Esophagus muscularis mucosa (tissue), 4 donors: ENCODE measurements around the gene DRD4. TPM values are rescaled to one million over a fixed set of nuclear protein-coding genes. Genes with fewer than 3 reads are reported as not detected.
A peak's percentile ranks its signal among the peaks of the same experiment; 100 is the strongest.

ENCODE experiments used
- DNase-seq: peaks from one replicate; pipeline ENCODE4 v3.0.0-alpha.2; 2017; ENCODE audit errors: extremely low spot score
- H3K27ac ChIP-seq, 4 donors: fragments of 200-600 bp; sonication (generic); replicated peaks in 1 of 4; 1 replicate in 3 of 4; 2 replicates in 1 of 4; pipeline ENCODE4 v1.5.1; 2016 to 2019; ENCODE audit warnings: mild to moderate bottlenecking in 1 of 4
- H3K27me3 ChIP-seq, 4 donors: fragments of 200-600 bp; sonication (generic); one replicate each; pipeline versions ENCODE4 v1.5.1 to v1.6.0; 2016 to 2019
- H3K36me3 ChIP-seq, 4 donors: fragments of 200-600 bp; sonication (generic); one replicate each; pipeline ENCODE4 v1.5.1; 2016 to 2019
- H3K4me1 ChIP-seq, 4 donors: fragments of 200-600 bp; sonication (generic); one replicate each; pipeline ENCODE4 v1.5.1; 2016 to 2019
- H3K4me3 ChIP-seq, 4 donors: fragments of 200-600 bp; sonication (generic); 1 replicate in 2 of 4; 2 replicates in 2 of 4; pipeline ENCODE4 v1.5.1; 2016 to 2019; ENCODE audit warnings: mild to moderate bottlenecking in 4 of 4, moderate library complexity in 1 of 4
- H3K9me3 ChIP-seq, 4 donors: fragments of 200-600 bp; sonication (generic); 1 replicate in 3 of 4; 2 replicates in 1 of 4; pipeline ENCODE4 v1.5.1; 2016 to 2019
- EP300 ChIP-seq: sonication (generic); formaldehyde crosslinking; IDR thresholded peaks from one replicate; pipeline ENCODE4 v1.6.1; 2017; ENCODE audit warnings: antibody characterized with exemption
- POLR2A ChIP-seq: fragments of 450-650 bp; IDR thresholded peaks from one replicate; pipeline ENCODE4 v1.6.1; 2017; ENCODE audit warnings: antibody characterized with exemption, moderate library complexity, mild to moderate bottlenecking, low read depth
- POLR2AphosphoS5 ChIP-seq, 2 donors: sonication (generic); formaldehyde crosslinking; IDR thresholded peaks; one replicate each; pipeline ENCODE4 v1.6.1; 2017; ENCODE audit warnings: antibody characterized with exemption in 2 of 2
- WGBS: methylation state at CpG from one replicate; pipeline ENCODE4 v1.1.5; 2018; 5-methylcytosine and 5-hydroxymethylcytosine counted together
- intact Hi-C: fragments of 100-400 bp; cut with DNase I; formaldehyde crosslinking; loops from one replicate; pipeline ENCODE4 v1.15.1; 2023
- total RNA-seq, 4 donors: library from RNA; depleted of rRNA; stranded (reverse); fragments of >200 nt; gene quantifications; one replicate each; pipeline versions ENCODE4 v1.1.0 to v1.2.1, GENCODE V29; 2016
- TF ChIP-seq, protein P1 (sequence below), 3 experiments: fragments of 200-600 bp in 2 of 3; fragments of 450-650 bp in 1 of 3; sonication (generic) in 2 of 3; IDR thresholded peaks; one replicate each; pipeline ENCODE4 v1.5.1; 2017 to 2019; ENCODE audit warnings: antibody characterized with exemption in 3 of 3, mild to moderate bottlenecking in 2 of 3, moderate library complexity in 1 of 3

Gene DRD4
- 1 to 10 TPM in 1 of 4 donors, under 1 TPM in 2, not detected in 1; 0.26 to 1.1 (median 0.42) TPM for total RNA-seq

DNA sequence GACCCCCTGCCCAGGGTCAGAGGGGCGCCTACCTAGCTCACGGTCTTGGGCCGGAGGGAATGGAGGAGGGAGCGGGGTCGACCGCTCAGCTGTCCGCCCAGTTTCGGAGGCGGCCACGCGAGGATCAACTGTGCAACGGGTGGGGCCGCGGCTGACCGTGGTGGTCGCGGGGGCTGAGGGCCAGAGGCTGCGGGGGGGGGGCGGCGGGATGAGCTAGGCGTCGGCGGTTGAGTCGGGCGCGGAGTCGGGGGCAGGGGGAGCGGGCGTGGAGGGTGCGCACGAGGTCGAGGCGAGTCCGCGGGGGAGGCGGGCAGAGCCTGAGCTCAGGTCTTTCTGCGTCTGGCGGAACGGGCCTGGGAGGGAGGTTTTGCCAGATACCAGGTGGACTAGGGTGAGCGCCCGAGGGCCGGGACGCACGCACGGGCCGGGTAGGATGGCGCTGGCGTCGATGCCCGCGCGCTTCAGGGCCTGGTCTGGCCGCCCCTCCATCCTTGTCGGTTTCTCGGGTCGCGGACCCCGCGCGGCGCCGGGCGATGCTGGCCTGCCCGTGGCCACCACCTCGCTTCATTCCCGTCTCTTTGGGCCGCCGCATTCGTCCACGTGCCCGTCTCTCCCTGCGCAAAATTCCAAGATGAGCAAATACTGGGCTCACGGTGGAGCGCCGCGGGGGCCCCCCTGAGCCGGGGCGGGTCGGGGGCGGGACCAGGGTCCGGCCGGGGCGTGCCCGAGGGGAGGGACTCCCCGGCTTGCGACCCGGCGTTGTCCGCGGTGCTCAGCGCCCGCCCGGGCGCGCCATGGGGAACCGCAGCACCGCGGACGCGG lies at the start of gene DRD4:
Gene DRD4 (plus strand): TSS at position 759 of the 822 bp plus-strand sequence. CDS start 36 bp downstream, at position 795.
- Histone ChIP-seq H3K4me3 (peak within 1 kb of the TSS; percentile 41 to 55 (median 42)), H3K27me3 (peaks cover 0 to 44% (median 3%) of the 10 kb centered on the region in 4 donors), H3K9me3 (no peaks in the 10 kb centered on the region), H3K4me1 (peaks cover 25 to 43% (median 37%) of the 10 kb centered on the region in 4 donors), H3K36me3 (peaks cover 0 to 20% (median 7%) of the 10 kb centered on the region in 4 donors), H3K27ac (no peak within 1 kb of the TSS)
- intact Hi-C loops = no loop called here
- TF ChIP-seq, protein P1, sequence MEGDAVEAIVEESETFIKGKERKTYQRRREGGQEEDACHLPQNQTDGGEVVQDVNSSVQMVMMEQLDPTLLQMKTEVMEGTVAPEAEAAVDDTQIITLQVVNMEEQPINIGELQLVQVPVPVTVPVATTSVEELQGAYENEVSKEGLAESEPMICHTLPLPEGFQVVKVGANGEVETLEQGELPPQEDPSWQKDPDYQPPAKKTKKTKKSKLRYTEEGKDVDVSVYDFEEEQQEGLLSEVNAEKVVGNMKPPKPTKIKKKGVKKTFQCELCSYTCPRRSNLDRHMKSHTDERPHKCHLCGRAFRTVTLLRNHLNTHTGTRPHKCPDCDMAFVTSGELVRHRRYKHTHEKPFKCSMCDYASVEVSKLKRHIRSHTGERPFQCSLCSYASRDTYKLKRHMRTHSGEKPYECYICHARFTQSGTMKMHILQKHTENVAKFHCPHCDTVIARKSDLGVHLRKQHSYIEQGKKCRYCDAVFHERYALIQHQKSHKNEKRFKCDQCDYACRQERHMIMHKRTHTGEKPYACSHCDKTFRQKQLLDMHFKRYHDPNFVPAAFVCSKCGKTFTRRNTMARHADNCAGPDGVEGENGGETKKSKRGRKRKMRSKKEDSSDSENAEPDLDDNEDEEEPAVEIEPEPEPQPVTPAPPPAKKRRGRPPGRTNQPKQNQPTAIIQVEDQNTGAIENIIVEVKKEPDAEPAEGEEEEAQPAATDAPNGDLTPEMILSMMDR (IDR thresholded peaks at IDR 0.05) = no peak
- no peak for TF ChIP-seq POLR2AphosphoS5 (IDR thresholded peaks at IDR 0.05)
- no peak for TF ChIP-seq POLR2A
- no peak for TF ChIP-seq EP300
- no peak for DNase-seq
- 29% methylated on average over 9 of the region's 100 CpGs for WGBS

DNA sequence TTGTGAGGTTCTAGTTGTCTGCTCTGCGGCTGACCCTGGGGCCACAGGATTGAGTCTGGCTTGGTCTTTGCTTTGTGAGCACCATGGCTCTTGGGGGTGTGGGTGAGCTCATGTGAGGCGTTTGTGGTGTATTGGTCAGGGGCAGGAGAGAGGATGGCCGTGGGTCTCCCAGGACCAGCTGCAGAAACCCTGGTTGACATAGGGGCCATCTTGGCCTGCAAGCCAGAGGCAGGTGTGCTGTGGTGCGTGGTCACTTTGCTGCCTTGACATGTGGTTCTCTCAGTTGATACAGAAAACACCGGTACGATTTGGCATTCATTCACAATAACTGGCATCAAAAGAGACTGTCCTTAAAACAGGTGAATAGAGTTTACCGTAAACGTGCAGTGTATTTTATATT lies 49.5 kb upstream of the DRD4 start:
- peaks cover 0 to 3% (median 0%) of the 10 kb centered on the region in 4 donors for H3K4me1 ChIP-seq
- H3K4me3 ChIP-seq = no peak overlapping the region
- H3K27ac ChIP-seq = no peak overlapping the region
- H3K27me3 ChIP-seq = no peaks in the 10 kb centered on the region
- peaks cover 59 to 94% (median 86%) of the 10 kb centered on the region in 4 donors for H3K36me3 ChIP-seq
- 83% methylated on average over 8 of the region's 8 CpGs for WGBS
- no peak for DNase-seq
- H3K9me3 ChIP-seq = no peaks in the 10 kb centered on the region
- intact Hi-C loops = no loop called here
- TF ChIP-seq POLR2A = no peak
- no peak for TF ChIP-seq POLR2AphosphoS5 (IDR thresholded peaks at IDR 0.05)
- TF ChIP-seq, protein P1 (IDR thresholded peaks at IDR 0.05) = no peak
- TF ChIP-seq EP300 = no peak

DNA sequence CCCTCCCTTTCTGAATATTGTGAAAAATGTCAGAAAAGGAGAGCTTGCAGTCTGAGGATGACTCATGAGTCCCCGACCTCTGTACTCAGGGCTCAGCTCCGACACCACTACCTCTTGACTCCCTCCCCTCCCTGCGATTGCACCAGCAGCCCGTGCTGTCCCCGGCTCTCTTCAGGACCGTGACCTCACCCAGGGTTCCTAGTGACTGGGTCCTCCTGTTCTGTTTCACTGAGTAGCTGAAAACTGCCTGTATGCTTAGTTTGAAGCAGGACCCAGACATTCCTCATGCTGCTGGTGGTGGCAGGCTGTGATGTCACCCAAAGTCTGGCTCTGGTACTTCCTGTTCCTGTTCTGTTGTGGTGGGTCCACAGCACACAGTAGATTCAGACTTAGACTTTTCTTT lies 49.1 kb upstream of the DRD4 start:
- TF ChIP-seq EP300 (no peak), POLR2A (no peak), POLR2AphosphoS5 (IDR thresholded peaks at IDR 0.05) (no peak)
- TF ChIP-seq, protein P1 (IDR thresholded peaks at IDR 0.05) = no peak
- intact Hi-C loops = no loop called here
- WGBS = 59% methylated on average over 6 of the region's 6 CpGs
- Histone ChIP-seq H3K27me3 (no peaks in the 10 kb centered on the region), H3K27ac (no peak overlapping the region), H3K36me3 (peaks cover 59 to 94% (median 86%) of the 10 kb centered on the region in 4 donors), H3K9me3 (no peaks in the 10 kb centered on the region), H3K4me1 (peaks cover 0 to 3% (median 0%) of the 10 kb centered on the region in 4 donors), H3K4me3 (no peak overlapping the region)
- no peak for DNase-seq

DNA sequence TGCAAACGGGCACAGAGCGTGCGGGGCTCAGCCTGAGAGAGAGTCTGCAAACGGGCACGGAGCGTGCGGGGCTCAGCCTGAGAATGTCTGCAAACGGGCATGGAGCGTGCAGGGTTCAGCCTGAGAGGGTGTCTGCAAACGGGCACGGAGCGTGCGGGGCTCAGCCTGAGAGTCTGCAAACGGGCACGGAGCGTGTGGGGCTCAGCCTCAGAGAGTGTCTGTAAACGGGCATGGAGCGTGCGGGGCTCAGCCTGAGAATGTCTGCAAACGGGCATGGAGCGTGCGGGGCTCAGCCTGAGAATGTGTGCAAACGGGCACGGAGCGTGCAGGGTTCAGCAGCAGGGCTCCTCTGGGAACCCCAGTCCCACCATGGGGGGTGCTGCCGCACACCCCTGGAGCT lies 47.3 kb upstream of the DRD4 start:
- H3K9me3 ChIP-seq = no peaks in the 10 kb centered on the region
- H3K27ac ChIP-seq = no peak overlapping the region
- TF ChIP-seq, protein P1 (IDR thresholded peaks at IDR 0.05) = no peak
- TF ChIP-seq EP300 = no peak
- TF ChIP-seq POLR2A = no peak
- H3K27me3 ChIP-seq = no peaks in the 10 kb centered on the region
- intact Hi-C loops = no loop called here
- no peak overlapping the region for H3K4me3 ChIP-seq
- 94% methylated on average over 26 of the region's 26 CpGs for WGBS
- no peak for DNase-seq
- peaks cover 58 to 94% (median 88%) of the 10 kb centered on the region in 4 donors for H3K36me3 ChIP-seq
- H3K4me1 ChIP-seq = no peaks in the 10 kb centered on the region
